ENCODE results near the gene RBBP8.
A peak's percentile ranks its signal among the peaks of the same experiment; 100 is the strongest.

The RBBP8 gene

DNA sequence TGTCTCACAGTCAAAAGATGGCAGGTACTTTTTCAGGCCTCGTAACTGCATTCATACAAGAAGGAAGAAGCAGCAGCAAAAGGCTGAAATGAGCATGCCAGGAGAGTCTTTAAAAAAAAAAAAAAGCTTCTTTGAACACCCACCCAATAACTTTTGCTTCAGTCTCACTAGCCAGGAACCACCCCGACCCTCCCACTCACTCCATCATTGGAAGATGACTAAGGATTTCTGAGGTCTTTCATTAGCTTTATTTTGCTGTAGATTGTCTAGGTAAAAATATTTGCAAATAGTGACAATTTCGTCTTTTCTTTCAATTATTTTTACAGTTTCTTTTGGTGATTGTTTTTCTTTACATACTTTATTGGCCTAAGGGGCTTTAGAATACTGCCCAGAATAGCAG lies 37.9 kb downstream of the RBBP8 start:
- no peak overlapping the region for H3K4me3 ChIP-seq (ENCODE audit: low read depth, low read length)
- TF ChIP-seq CTCF (IDR thresholded peaks at IDR 0.05; ENCODE audit: low read depth, low read length, missing control alignments), result no peak
- DNase-seq (ENCODE audit: low read depth), result no peak
- in situ Hi-C loops (cut with HindIII; ENCODE audit: low sequenced_read_pairs), result no loop called here

GRCh38 chr18:22974001-22974400 lies 40.9 kb downstream of the RBBP8 start:
- no peak for DNase-seq (ENCODE audit: low read depth)
- H3K4me3 ChIP-seq (ENCODE audit: low read depth, low read length), result no peak overlapping the region
- in situ Hi-C loops (cut with HindIII; ENCODE audit: low sequenced_read_pairs), result no loop called here
- TF ChIP-seq CTCF (IDR thresholded peaks at IDR 0.05; ENCODE audit: low read depth, low read length, missing control alignments), result no peak

DNA sequence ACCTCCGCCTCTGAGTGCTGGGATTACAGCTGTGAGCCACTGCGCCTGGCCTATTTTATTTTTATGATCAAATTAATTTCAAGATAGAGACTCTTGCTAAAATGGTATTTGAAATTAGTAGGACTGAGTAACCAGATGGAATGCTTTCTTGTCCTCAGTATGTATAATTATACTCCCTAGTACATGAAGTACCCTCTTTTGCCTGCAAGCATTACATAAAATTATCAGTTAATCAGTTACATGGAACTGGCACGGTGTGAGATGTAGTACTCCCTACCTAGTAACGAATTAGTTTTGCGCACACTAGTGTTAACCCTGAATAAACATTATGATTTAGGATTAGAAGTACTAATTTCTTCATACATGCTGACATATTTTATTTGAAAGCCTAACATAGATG lies 41.6 kb downstream of the RBBP8 start:
- in situ Hi-C loops (cut with HindIII; ENCODE audit: low sequenced_read_pairs), result no loop called here
- TF ChIP-seq CTCF (IDR thresholded peaks at IDR 0.05; ENCODE audit: low read depth, low read length, missing control alignments), result no peak
- no peak overlapping the region for H3K4me3 ChIP-seq (ENCODE audit: low read depth, low read length)
- no peak for DNase-seq (ENCODE audit: low read depth)

GRCh38 chr18:22975508-22975907 lies 42.4 kb downstream of the RBBP8 start:
- no peak overlapping the region for H3K4me3 ChIP-seq (ENCODE audit: low read depth, low read length)
- no peak for DNase-seq (ENCODE audit: low read depth)
- in situ Hi-C loops (cut with HindIII; ENCODE audit: low sequenced_read_pairs), result no loop called here
- no peak for TF ChIP-seq CTCF (IDR thresholded peaks at IDR 0.05; ENCODE audit: low read depth, low read length, missing control alignments)

DNA sequence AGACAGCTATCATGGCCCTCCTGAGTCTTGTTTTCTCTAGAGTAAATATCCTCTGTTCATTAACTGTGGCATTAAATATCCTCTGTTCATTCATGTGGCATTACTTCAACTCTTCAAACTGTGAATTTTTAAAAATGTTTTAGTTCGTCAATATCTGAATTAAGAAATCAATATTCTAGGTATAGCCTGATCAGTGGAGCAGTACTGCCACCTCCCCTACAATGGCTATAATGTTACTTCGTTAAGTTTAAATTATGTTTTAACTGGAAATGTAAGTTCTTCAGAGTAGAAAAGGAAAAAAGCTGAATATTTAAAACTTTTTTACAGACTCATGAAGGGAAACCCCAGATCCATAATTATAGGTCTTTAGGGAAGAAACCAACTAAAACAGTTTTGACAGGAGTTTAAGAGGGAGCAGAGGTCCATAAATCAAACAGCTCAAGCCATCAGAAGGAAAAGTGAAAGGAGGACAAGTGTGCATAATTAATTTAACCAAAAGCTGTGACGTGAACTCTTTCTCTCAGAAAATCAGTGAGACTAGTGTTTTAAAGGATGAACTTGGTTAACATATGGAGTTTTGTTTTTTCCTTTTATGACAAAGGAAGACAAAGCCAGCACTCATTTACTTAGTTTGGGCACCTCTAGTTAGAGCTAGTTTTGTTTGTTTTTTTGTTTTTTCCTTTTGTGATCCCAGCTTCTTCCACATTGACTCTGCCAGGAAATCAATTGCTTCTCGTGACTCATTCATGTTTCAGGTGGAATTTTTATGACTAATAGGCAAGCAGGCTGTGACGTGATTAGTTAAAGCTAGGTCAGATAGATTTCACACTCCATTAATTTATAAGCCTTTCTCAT lies 44.9 kb downstream of the RBBP8 start:
- no peak overlapping the region for H3K4me3 ChIP-seq (ENCODE audit: low read depth, low read length)
- in situ Hi-C loops (cut with HindIII; ENCODE audit: low sequenced_read_pairs), result no loop called here
- no peak for TF ChIP-seq CTCF (IDR thresholded peaks at IDR 0.05; ENCODE audit: low read depth, low read length, missing control alignments)
- peak; percentile 87 for DNase-seq (ENCODE audit: low read depth)

DNA sequence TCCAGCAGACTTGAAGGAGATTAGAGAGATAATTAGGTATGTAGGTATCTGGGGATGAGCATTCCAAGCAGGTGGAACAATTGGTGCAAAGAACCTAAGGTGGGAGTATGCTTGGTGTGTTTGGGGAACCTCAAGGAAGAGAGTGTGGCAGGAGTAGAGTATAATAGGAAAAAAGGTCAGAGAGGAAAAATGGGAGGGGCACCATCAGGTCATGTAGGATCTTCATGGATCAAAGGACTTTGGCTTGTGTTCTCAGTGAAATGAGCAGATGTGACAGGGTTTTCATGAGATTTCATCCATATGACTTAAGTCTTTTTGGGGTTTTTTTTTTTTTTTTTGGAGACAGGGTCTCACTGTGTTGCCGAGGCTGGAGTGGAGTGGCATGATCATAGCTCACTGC lies 47.3 kb downstream of the RBBP8 start:
- DNase-seq (ENCODE audit: low read depth), result no peak
- H3K4me3 ChIP-seq (ENCODE audit: low read depth, low read length), result no peak overlapping the region
- in situ Hi-C loops (cut with HindIII; ENCODE audit: low sequenced_read_pairs), result no loop called here
- TF ChIP-seq CTCF (IDR thresholded peaks at IDR 0.05; ENCODE audit: low read depth, low read length, missing control alignments), result no peak
